IPS-18c (cell line): Measurements from ENCODE around the gene EIF3B.
"Not testable (repeated sequence)": the region's sequence is repeated elsewhere in the genome, so short reads cannot be mapped to it uniquely, and the experiment has no call there.

Experiments used
- H3K4me3 ChIP-seq: 2 replicates; pipeline ENCODE4 v1.7.0; 2013; ENCODE audit warnings: low read depth, mild to moderate bottlenecking, low read length, moderate library complexity; ENCODE audit not compliant: insufficient read depth
- H3K9me3 ChIP-seq: one replicate; pipeline ENCODE4 v1.6.1; 2013; ENCODE audit warnings: mild to moderate bottlenecking, low read length, moderate library complexity; ENCODE audit not compliant: control insufficient read depth, insufficient read depth

EIF3B gene

GRCh38 chr7:2369139-2369538 is 14.5 kb downstream of the EIF3B start:
- H3K9me3 ChIP-seq, result no peaks in the 10 kb centered on the region
- H3K4me3 ChIP-seq, result no peak overlapping the region

DNA sequence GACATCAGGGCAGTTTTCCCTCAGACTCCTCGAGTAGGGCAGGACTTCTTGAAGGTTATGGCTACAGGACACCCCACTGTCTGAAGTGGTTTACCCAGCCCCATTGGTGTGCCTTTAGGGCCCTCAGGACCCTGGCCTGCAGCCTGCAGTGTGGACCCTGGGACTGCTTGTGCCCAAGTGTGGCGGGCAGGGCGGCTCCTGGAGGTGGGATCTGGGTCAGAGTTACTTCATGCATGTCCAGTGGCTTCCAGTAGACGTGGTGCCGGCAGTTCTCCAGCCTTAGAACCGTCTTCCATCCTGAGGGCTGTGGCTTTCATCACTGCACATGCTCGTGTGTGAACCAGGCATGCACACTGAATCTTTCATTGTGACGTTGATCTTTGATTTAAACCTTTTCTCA is 16.7 kb downstream of the EIF3B start:
- H3K9me3 ChIP-seq, result no peaks in the 10 kb centered on the region

DNA sequence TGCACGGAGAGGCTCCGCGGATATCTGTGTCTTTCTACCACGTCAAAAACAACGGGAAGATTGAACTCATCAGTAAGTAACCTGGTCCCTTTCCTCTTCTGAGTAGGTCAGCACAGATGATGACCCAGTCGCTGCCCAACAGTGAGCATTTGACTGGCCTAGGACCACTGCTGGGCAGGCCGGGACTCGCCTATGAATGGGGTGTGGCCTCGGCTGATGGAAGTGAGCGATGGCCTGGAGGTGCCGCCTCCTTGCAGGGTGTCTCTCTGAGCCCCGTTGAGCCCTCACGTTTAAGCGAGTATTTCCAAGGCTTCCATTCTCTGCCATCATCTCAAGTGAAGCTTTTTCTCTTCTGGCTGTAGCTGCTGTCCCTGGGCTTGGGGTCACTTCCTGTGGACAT is 18.1 kb downstream of the EIF3B start:
- no peaks in the 10 kb centered on the region for H3K9me3 ChIP-seq
- no peak overlapping the region for H3K4me3 ChIP-seq

More for the DNA sequence above, 16.7 kb downstream of the EIF3B start:
- H3K4me3 ChIP-seq, result no peak overlapping the region

GRCh38 chr7:2373124-2373556 is 18.5 kb downstream of the EIF3B start:
- no peaks in the 10 kb centered on the region for H3K9me3 ChIP-seq
- H3K4me3 ChIP-seq, result no peak overlapping the region

GRCh38 chr7:2373646-2374045 is 19.0 kb downstream of the EIF3B start:
- H3K9me3 ChIP-seq, result no peaks in the 10 kb centered on the region
- H3K4me3 ChIP-seq, result no peak overlapping the region

DNA sequence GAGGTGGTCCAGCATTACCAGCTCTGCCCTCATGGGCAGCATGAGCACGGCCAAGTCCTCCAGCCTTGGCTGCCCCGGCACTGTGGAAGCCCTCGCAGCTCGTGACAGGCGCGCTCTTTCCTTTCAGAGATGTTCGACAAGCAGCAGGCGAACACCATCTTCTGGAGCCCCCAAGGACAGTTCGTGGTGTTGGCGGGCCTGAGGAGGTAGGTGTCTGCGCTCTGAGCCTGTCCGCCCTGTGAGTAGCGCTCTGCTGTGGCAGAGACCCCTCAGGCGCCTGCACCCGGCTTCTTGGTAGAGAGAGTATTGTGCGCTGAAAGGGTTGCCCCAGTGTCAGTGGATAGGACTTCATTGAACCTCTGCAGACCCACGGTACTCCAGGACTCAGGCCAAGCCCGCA is 19.8 kb downstream of the EIF3B start:
- H3K4me3 ChIP-seq, result no peak overlapping the region
- H3K9me3 ChIP-seq, result no peaks in the 10 kb centered on the region

GRCh38 chr7:2374830-2375728 is 20.5 kb downstream of the EIF3B start:
- Histone ChIP-seq H3K4me3 (no peak overlapping the region), H3K9me3 (no peaks in the 10 kb centered on the region)

DNA sequence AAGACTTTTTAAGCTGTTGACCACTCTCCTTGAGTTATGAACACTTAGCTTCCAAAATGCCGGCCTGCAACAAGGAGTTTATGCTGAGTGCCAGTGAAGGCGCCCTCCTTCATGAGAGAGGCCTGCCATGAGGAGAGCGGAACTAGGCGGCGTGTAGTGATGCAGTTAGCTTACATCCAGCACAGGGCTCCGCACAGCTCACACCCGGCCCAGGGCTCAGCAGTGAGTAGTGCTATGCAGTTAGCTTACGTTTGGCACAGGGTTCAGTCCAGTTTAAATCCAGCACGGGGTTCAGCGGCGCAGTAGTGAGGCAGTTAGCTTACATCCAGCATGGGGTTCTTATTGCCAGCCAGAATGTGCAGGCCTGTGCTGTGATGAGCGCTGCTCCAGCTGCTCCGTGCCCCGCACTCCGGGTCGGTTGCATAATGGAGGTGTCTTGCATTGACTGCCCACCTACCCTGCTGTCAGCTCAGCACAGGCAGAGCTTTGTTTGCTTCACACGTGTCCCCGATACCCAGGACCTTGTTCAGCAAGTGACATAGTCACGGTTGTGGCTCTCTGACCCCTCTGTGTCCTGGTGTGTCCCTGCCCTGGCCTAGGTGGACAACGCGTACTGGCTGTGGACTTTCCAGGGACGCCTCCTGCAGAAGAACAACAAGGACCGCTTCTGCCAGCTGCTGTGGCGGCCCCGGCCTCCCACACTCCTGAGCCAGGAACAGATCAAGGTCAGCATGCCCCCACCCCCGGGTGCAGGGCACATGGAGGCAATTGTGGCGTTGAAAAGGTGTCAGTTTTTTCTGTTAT is 21.9 kb downstream of the EIF3B start:
- no peaks in the 10 kb centered on the region for H3K9me3 ChIP-seq
- no peak overlapping the region for H3K4me3 ChIP-seq

GRCh38 chr7:2377492-2377891 is 22.9 kb downstream of the EIF3B start:
- H3K9me3 ChIP-seq, H3K4me3 ChIP-seq: not testable (repeated sequence)

GRCh38 chr7:2378125-2378524 is 23.5 kb downstream of the EIF3B start:
- not testable (repeated sequence) for H3K9me3 ChIP-seq, H3K4me3 ChIP-seq

- Histone ChIP-seq H3K4me3 (no peak overlapping the region), H3K9me3 (no peaks in the 10 kb centered on the region)
Observed at GRCh38 chr7:2379161-2379560, 24.5 kb downstream of the EIF3B start.

GRCh38 chr7:2379821-2380450 is 25.3 kb downstream of the EIF3B start:
- H3K9me3 ChIP-seq, result no peaks in the 10 kb centered on the region
- H3K4me3 ChIP-seq, result no peak overlapping the region

DNA sequence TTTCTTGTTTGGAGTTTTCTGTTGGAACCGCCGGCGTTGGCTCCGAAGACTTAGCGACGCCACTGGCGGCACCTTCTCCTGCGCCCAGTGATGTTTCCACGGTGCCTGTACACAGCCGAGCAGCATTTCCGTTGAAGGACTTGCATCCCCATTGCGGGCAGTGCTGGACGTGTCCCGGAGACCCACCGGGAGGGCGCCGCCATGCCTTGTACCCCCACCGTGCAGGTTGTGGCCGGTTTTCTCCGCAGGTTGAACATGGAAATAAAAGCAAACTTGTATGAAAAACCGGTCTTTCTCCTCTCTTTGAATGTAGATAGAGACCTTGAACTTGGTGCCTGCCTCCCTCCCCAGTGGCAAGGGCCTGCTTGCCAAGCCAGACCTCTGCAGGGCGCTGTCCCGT is 25.8 kb downstream of the EIF3B start:
- Histone ChIP-seq H3K9me3 (no peaks in the 10 kb centered on the region), H3K4me3 (no peak overlapping the region)

- H3K9me3 ChIP-seq, result no peaks in the 10 kb centered on the region
- no peak overlapping the region for H3K4me3 ChIP-seq
Observed at GRCh38 chr7:2381227-2381626, 26.6 kb downstream of the EIF3B start.

DNA sequence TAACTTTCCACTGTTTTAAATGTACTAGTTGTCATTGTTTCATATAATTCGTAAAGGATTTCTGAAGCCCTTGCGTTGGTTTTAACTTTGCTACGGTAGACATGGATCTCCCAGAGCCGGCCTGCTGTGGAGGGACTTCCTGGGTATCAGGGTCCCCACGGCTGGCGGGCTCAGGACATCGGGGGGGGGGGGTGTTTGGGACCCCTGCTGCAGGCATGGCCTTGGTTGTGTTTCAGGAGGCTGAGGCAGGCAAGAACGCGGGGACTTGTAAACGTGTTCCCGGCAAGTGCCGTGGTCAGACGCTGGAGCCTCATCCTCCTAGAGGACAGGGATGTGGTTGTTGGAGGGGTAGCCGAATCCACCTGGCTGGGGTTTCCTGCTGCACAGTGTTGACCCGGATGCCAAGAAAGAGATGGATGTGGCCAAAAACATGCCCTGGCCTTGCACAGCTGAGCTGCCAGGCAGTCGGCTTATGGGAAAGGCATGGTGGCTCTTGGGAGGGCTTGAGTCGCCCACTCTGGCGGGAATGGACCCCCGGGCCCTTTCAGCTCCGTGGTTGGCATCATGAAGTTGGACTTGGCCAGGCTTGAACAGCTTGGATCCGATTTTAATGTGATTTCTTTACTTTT is 27.4 kb downstream of the EIF3B start:
- Histone ChIP-seq H3K4me3 (no peak overlapping the region), H3K9me3 (no peaks in the 10 kb centered on the region)

DNA sequence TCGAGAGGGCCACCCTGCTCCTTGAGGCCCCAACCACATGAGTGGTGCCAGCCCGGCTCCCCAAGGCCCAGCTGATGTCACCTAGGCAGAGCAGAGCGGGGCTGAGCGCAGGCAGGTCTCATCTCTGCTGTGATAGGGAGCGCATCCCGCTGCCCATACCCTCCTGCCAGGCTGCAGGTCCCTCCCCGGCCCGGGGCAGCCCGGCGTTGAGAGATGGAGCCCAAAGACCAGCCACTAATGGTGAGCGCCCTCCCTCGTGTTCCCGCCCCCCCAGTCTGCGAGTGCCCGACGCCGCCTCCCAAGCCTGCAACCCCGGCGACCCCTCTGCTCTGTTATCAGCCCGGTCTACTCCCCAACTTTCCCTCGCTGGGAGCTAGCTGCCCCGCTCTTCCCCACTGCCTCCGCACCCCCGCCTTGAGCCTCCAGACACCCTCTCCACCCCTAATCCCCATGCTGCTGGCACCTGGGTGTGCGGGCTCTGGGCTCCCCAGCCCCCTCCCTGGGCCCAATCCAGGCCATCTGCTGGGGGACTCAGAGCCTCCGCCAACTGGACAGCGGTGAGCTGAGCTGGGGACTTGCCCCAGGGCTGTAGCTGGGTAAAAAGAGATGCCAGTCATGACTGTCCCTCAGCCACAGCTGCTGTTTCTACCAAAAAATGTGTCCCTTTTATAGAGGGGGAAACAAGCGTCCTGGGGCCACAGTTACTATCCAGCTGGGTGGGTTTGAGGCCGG is 29.1 kb downstream of the EIF3B start:
- H3K4me3 ChIP-seq, result no peak overlapping the region
- H3K9me3 ChIP-seq, result no peaks in the 10 kb centered on the region
